ENCODE data around the gene POLR3H.
"Not testable (repeated sequence)": the region's sequence is repeated elsewhere in the genome, so short reads cannot be mapped to it uniquely, and the experiment has no call there.

The POLR3H gene

GRCh38 chr22:41543854-41544670 lies at the start of gene POLR3H:
Gene POLR3H (minus strand): TSS chr22:41544470. CDS start chr22:41544101, 369 bp downstream.
- peak; percentile 98 for DNase-seq (ENCODE audit: low spot score)

GRCh38 chr22:41593336-41593960 lies 49.2 kb upstream of the POLR3H start:
- DNase-seq (ENCODE audit: low spot score) = not testable (repeated sequence)

GRCh38 chr22:41589391-41590241 lies 45.3 kb upstream of the POLR3H start, which contains the start of gene PMM1:
Gene PMM1 (minus strand): TSS chr22:41589840. CDS start chr22:41589805, 35 bp downstream.
- DNase-seq (ENCODE audit: low spot score) = peak; percentile 98

- no peak for DNase-seq (ENCODE audit: low spot score)
Observed at GRCh38 chr22:41587347-41587723, 43.1 kb upstream of the POLR3H start.

- no peak for DNase-seq (ENCODE audit: low spot score)
Observed at GRCh38 chr22:41585898-41586297, 41.6 kb upstream of the POLR3H start.

- no peak for DNase-seq (ENCODE audit: low spot score)
Observed at GRCh38 chr22:41584881-41585280, 40.6 kb upstream of the POLR3H start.

GRCh38 chr22:41582694-41583093 lies 38.4 kb upstream of the POLR3H start:
- no peak for DNase-seq (ENCODE audit: low spot score)

GRCh38 chr22:41579997-41580355 lies 35.7 kb upstream of the POLR3H start:
- DNase-seq (ENCODE audit: low spot score) = no peak

- no peak for DNase-seq (ENCODE audit: low spot score)
Observed at GRCh38 chr22:41579297-41579996, 35.2 kb upstream of the POLR3H start.

- no peak for DNase-seq (ENCODE audit: low spot score)
Observed at GRCh38 chr22:41578818-41579217, 34.5 kb upstream of the POLR3H start.

GRCh38 chr22:41578114-41578513 lies 33.8 kb upstream of the POLR3H start:
- DNase-seq (ENCODE audit: low spot score) = no peak

- peak; percentile 94 for DNase-seq (ENCODE audit: low spot score)
Observed at GRCh38 chr22:41576877-41577276, 32.6 kb upstream of the POLR3H start.

- DNase-seq (ENCODE audit: low spot score) = no peak
Observed at GRCh38 chr22:41575533-41575932, 31.3 kb upstream of the POLR3H start.

GRCh38 chr22:41574847-41575381 lies 30.6 kb upstream of the POLR3H start:
- no peak for DNase-seq (ENCODE audit: low spot score)

- no peak for DNase-seq (ENCODE audit: low spot score)
Observed at GRCh38 chr22:41573677-41574076, 29.4 kb upstream of the POLR3H start.

- DNase-seq (ENCODE audit: low spot score) = not testable (repeated sequence)
Observed at GRCh38 chr22:41572305-41572704, 28.0 kb upstream of the POLR3H start.

- no peak for DNase-seq (ENCODE audit: low spot score)
Observed at GRCh38 chr22:41571786-41572185, 27.5 kb upstream of the POLR3H start.

GRCh38 chr22:41570221-41570620 lies 26.0 kb upstream of the POLR3H start:
- no peak for DNase-seq (ENCODE audit: low spot score)

GRCh38 chr22:41568811-41569210 lies 24.5 kb upstream of the POLR3H start:
- no peak for DNase-seq (ENCODE audit: low spot score)

GRCh38 chr22:41567512-41567768 lies 23.2 kb upstream of the POLR3H start:
- no peak for DNase-seq (ENCODE audit: low spot score)

- no peak for DNase-seq (ENCODE audit: low spot score)
Observed at GRCh38 chr22:41565403-41566054, 21.3 kb upstream of the POLR3H start.
